Neutrophil (primary cell): ENCODE results near the gene IER3IP1.

Source experiments
- H3K27ac ChIP-seq: fragments of 200-600 bp; sonication (generic); 2 replicates; pipeline ENCODE4 v1.5.1; 2016; ENCODE audit warnings: mild to moderate bottlenecking, moderate library complexity
- H3K27me3 ChIP-seq: fragments of 200-600 bp; sonication (generic); 2 replicates; pipeline ENCODE4 v1.6.0; 2016; ENCODE audit warnings: mild to moderate bottlenecking
- H3K36me3 ChIP-seq: fragments of 200-600 bp; sonication (generic); 2 replicates; pipeline ENCODE4 v1.5.1; 2017
- H3K4me1 ChIP-seq, 2 experiments: fragments of 200-600 bp in 1 of 2; sonication (generic) in 1 of 2; 1 replicate in 1 of 2; 2 replicates in 1 of 2; pipeline versions ENCODE4 v1.5.1 to v1.6.1; 2013 to 2016; ENCODE audit warnings: low read depth in 1 of 2, low read length in 1 of 2, mild to moderate bottlenecking in 1 of 2, moderate library complexity in 1 of 2; ENCODE audit not compliant: control insufficient read depth in 1 of 2, insufficient read depth in 1 of 2
- H3K4me3 ChIP-seq, 2 experiments: fragments of 200-600 bp in 1 of 2; sonication (generic) in 1 of 2; 1 replicate in 1 of 2; 2 replicates in 1 of 2; pipeline ENCODE4 v1.5.1; 2013 to 2016; ENCODE audit warnings: low read depth in 1 of 2, low read length in 1 of 2, mild to moderate bottlenecking in 1 of 2, moderate library complexity in 1 of 2
- H3K9me3 ChIP-seq: fragments of 200-600 bp; sonication (generic); 2 replicates; pipeline ENCODE4 v1.5.1; 2016
- CTCF ChIP-seq: fragments of 200-600 bp; sonication (generic); IDR thresholded peaks from 2 replicates; pipeline ENCODE4 v1.5.1; 2016; ENCODE audit warnings: antibody characterized with exemption

IER3IP1 gene

GRCh38 chr18:47118981-47119380 lies 57.2 kb downstream of the IER3IP1 start:
- Histone ChIP-seq H3K4me1 (peaks cover 0 to 14% of the 10 kb centered on the region in 2 experiments), H3K4me3 (no peak overlapping the region), H3K36me3 (peaks cover 17% of the 10 kb centered on the region), H3K27ac (no peak overlapping the region), H3K9me3 (no peaks in the 10 kb centered on the region), H3K27me3 (no peaks in the 10 kb centered on the region)
- TF ChIP-seq CTCF: no peak

- Histone ChIP-seq H3K9me3 (no peaks in the 10 kb centered on the region), H3K27ac (no peak overlapping the region), H3K4me1 (peaks cover 0 to 7% of the 10 kb centered on the region in 2 experiments), H3K36me3 (peaks cover 52% of the 10 kb centered on the region), H3K27me3 (no peaks in the 10 kb centered on the region), H3K4me3 (no peak overlapping the region)
- TF ChIP-seq CTCF: no peak
Measured at GRCh38 chr18:47115205-47115604, 61.0 kb downstream of the IER3IP1 start.

GRCh38 chr18:47113796-47114540 lies 62.2 kb downstream of the IER3IP1 start:
- no peak for TF ChIP-seq CTCF
- H3K4me3 ChIP-seq: no peak overlapping the region
- H3K9me3 ChIP-seq: no peaks in the 10 kb centered on the region
- no peaks in the 10 kb centered on the region for H3K27me3 ChIP-seq
- H3K36me3 ChIP-seq: peaks cover 56% of the 10 kb centered on the region
- no peak overlapping the region for H3K27ac ChIP-seq
- peaks cover 0 to 7% of the 10 kb centered on the region in 2 experiments for H3K4me1 ChIP-seq

- Histone ChIP-seq H3K27ac (no peak overlapping the region), H3K4me3 (no peak overlapping the region), H3K9me3 (no peaks in the 10 kb centered on the region), H3K4me1 (no peaks in the 10 kb centered on the region), H3K36me3 (peaks cover 87% of the 10 kb centered on the region), H3K27me3 (no peaks in the 10 kb centered on the region)
- no peak for TF ChIP-seq CTCF
Measured at GRCh38 chr18:47110492-47111274, 65.5 kb downstream of the IER3IP1 start.

- TF ChIP-seq CTCF: no peak
- no peaks in the 10 kb centered on the region for H3K9me3 ChIP-seq
Measured at GRCh38 chr18:47109720-47110119, 66.4 kb downstream of the IER3IP1 start.

More at GRCh38 chr18:47109720-47110119, 66.4 kb downstream of the IER3IP1 start:
- Histone ChIP-seq H3K27ac (no peak overlapping the region), H3K4me1 (no peaks in the 10 kb centered on the region), H3K27me3 (no peaks in the 10 kb centered on the region), H3K4me3 (no peak overlapping the region), H3K36me3 (peaks cover 93% of the 10 kb centered on the region)
